NCI-H2081 (cell line): ENCODE data around the gene DNAH17.
A peak's percentile ranks its signal among the peaks of the same experiment; 100 is the strongest.
"Not testable (repeated sequence)": the region's sequence is repeated elsewhere in the genome, so short reads cannot be mapped to it uniquely, and the experiment has no call there.

Source experiments
- DNase-seq, 2 experiments: peaks; one replicate each; lab custom pipeline; 2025; lab: John Stamatoyannopoulos, UW

DNAH17 gene

DNA sequence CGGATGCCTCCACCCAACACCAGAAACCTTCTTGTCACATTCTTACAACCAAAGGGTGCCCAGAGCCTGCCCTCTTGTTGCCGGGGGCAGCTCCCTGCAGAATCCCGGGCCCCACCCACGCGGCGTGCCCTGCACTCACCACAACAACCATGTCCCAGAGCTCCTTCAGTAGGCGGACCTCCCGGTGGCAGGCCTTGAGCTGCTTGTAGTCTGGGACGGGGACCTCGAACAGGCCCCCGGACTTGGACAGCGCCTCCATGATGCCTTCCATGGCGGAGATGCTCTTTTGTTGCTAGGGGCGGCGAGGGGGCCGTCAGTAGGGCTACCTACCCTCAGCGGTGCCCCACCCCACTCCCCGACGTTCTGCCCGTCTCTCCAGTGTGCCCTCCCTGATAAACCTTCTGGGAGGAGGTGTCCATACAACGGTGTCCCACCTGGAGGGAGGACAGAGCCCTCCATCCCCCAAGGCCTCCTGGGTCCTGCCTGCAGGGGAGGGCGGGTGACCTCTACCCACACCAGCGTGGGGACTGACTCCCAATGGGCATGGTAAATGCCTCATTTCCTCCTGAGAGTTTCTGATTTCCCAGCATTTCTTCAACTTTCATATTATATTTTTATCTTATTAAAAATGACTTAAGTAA lies 52.2 kb downstream of the DNAH17 start:
- DNase-seq: no peak

DNA sequence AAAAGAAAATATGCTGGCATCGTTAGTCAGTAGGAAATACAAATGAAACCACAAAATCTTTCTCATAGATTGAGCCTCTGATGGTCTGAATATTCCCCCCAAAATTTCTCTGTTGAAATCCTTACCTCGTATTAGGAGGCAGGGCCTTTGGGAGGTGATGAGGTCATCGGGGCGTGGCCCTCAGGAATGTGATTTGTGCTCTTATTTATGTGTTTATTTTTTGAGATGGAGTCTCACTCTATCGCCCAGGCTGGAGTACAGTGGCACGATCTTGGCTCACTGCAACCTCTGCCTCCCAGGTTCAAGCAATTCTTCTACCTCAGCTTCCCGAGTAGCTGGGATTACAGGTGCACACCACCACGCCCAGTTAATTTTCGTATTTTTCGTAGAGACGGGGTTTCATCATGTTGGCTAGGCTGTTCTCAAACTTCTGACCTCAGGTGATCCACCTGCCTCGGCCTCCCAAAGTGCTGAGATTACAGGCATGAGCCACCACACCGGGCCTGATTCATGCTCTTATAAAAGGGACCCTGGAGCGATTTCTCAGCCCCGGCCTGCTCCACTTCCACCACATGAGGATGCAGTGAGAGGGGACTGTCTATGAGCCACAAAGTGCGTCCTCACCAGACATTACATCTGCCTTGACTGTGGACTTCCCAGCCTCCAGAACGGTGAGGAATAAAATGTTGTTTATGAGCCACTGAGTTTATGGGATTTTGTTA lies 53.1 kb downstream of the DNAH17 start:
- no peak for DNase-seq

GRCh38 chr17:78522031-78522809 lies 55.0 kb downstream of the DNAH17 start:
- no peak for DNase-seq

GRCh38 chr17:78517421-78517820 lies 59.8 kb downstream of the DNAH17 start:
- no peak for DNase-seq

GRCh38 chr17:78515480-78515879 lies 61.7 kb downstream of the DNAH17 start:
- DNase-seq: no peak

- DNase-seq: no peak
Observed at GRCh38 chr17:78514521-78514920, 62.7 kb downstream of the DNAH17 start.

- DNase-seq: no peak
Observed at GRCh38 chr17:78512976-78513375, 64.2 kb downstream of the DNAH17 start.

GRCh38 chr17:78510141-78511075 lies 66.8 kb downstream of the DNAH17 start:
- DNase-seq: no peak

- no peak for DNase-seq
Observed at GRCh38 chr17:78507526-78507925, 69.7 kb downstream of the DNAH17 start.

DNA sequence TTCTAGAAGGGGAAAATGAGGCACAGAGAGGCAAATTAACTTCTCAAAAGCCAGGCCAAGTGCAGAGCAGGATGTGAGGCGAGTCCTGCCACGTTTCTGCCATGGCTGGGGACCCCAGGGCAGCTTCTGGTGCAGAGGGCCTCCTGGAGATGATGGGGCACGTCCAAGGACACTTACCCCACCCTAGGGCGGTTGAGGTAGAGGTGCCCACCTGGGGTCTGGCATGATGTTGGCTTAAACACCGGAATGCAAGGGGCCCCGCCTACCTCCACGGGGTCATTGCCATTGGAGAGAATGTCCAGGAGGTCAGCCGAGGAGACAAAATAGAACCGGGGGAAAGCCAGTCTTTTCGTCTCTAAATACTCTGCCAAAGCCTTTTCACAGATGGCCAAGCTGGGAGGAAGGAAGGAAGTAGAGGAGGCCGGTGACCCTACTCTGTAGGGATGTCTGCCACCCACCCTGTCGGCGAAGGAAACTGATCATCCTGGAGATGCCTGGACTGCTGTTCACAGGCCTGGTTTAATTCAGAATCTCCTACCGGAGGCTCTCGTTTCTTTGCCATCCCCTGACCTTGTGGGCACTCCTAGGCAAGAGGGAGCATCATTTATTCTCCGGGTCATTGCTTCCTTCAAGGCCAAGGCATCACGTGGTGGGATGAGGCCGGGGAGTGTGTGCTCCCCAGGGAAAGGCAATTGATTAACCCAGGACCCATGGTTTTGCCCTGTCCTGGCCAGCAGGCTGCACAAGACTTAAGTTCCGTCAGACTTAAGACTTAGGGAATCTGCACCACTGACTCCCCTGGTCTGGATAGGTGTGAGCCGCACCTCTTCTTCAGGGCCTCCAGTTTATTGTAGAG lies 70.5 kb downstream of the DNAH17 start:
- no peak for DNase-seq

- DNase-seq: no peak
Observed at GRCh38 chr17:78504156-78504925, 72.9 kb downstream of the DNAH17 start.

DNA sequence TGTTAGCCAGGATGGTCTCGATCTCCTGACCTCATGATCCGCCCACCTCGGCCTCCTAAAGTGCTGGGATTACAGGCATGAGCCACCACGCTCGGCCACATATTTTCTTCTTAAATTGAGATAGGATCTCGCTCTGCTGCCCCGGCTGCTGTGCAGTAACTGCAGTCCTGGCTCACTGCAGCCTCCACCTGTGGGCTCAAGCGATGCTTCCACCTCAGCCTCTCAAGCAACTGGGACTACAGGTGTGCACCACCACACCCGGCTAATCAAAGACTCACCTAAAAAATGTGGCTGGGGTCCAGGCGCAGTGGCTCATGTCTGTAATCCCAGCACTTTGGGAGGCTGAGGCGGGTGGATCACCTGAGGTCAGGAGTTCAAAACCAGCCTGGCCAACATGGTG lies 73.8 kb downstream of the DNAH17 start:
- not testable (repeated sequence) for DNase-seq

DNA sequence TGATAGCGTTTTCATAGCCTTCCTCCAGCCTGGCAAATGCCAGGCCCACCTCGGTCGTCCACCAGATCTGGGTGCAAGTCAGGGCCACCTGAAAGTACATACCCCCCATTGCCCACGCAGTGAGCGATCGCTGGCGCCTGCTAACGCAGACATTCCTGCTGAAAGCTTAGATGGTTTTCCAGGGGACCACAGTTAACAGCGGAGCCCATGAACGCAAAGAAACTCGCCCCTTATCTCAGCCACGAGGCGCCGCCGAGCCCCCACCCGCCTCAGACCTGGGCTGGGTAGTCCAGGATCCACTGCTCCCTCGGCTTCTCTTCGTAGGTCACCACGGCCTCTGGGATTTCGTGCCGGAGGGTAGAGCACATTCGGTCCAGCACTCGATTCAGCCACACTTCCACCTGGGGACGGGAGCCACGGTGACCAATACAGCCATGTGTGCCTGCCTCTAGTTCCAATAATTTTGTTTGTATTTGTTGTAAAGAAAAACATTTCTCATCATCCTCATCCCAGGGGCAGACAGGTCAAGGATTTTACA lies 74.5 kb downstream of the DNAH17 start:
- no peak for DNase-seq

DNA sequence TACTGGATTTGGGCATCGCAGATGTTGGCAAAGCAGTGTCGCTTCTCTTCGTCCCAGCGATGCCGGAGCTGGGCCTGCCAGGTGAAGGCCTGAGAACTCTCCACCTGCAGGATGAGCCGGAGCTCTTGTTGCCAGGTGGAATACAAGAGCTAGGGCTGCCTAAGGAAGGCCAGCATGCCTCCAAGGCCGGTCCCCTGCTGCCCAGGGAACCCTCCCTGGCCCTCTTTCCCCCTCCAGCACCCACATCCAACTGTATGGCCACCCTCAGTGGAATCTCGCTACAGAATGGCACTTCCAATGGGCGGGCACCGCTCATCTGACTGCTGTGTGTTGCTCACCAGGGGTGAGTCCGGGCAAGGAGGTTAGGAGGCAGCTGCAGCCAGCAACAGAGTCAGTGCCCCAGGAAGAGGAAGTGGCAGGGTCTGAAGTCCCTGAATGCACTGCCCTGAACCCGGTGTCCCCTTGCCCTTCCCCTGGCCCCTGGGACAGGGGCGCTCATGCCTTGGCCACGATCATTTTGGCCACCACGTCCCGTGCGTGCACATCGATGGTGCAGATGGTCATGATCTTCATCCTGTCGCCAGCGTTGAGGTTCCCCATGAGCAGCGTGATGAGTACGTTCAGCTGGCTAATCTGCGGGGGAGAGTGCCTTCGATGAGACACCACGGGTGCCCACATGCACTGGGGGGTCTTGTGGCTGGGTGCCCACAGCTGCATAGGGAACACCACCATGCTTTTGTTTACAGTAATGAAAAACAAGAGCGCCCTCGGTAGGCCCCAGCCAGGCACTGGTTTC lies 75.8 kb downstream of the DNAH17 start:
- DNase-seq: no peak

GRCh38 chr17:78500806-78501205 lies 76.4 kb downstream of the DNAH17 start:
- DNase-seq: no peak

- no peak for DNase-seq
Observed at GRCh38 chr17:78499715-78500540, 77.3 kb downstream of the DNAH17 start.

DNA sequence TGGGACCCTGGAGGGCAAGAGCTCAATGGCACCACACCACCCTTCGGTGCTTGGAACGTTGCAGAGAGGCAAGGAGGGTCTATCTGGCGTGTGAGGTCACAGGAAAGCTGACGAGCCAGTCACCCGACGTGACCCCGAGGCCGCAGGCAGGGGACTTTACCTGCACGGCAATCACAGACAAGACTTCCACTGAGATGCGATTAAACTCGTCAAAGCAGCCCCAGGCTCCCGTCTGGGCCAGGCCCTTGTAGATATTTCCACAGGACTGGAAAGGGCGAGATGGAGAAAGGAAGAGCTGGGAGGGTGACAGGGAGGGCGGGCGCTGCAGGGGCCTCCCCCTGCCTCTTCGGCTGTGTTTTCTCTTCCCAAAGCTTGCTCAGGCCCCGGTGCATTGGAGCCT lies 78.3 kb downstream of the DNAH17 start:
- DNase-seq: no peak

DNA sequence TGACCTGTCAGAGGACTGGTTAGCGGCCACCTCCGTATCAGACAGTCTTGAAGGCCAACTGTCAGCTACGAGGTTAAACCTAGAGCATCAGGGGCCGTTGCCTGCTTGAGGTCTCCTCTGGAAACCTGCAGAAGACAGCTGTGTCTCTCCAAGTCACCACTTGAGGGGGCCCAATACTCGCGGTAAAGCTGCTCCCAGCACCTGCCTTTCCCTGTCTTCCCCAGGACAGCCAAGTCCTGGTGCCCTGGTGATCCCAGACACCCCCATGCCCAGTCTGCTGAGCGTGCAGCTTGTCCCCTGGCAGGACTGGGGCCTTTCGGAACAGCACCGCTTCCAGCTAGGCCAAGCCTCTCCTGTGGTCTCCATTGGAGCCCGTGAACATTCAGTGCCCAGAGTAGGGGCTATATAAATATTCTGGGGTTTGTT lies 80.1 kb downstream of the DNAH17 start:
- peak; percentile 72 to 74 for DNase-seq
